Fibroblast of skin of right quadriceps (primary cell): ENCODE data around the gene PTGER2.

Source experiments
- DNase-seq: peaks from one replicate; pipeline ENCODE4 v3.0.0-alpha.2; 2013

PTGER2 gene

GRCh38 chr14:52307376-52307775 is 6.7 kb upstream of the PTGER2 start:
- DNase-seq: no peak

DNA sequence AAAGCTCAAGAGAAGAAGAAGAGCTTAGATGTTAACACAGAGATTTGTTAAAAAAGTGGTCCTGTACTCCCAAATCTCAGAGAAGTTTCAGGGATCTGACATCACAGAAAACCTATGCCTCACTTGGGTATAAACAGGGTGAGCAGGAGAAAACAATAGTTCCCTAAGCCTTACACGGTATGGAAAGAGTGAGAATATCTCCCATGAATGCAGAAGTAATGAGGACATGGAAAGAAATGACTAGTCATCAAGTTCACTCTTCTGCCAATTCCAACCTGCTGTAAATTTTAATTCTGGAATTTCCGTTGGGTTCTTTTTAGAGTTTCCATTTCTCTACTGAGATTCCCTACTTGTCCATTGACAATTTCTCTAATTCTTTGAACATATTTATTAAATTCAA is 6.2 kb upstream of the PTGER2 start:
- no peak for DNase-seq

- DNase-seq: no peak
These were observed 3.6 kb upstream of the PTGER2 start for GRCh38 chr14:52310541-52310940.

GRCh38 chr14:52312931-52313355 is 1.2 kb upstream of the PTGER2 start:
- peak; percentile 60 for DNase-seq

DNA sequence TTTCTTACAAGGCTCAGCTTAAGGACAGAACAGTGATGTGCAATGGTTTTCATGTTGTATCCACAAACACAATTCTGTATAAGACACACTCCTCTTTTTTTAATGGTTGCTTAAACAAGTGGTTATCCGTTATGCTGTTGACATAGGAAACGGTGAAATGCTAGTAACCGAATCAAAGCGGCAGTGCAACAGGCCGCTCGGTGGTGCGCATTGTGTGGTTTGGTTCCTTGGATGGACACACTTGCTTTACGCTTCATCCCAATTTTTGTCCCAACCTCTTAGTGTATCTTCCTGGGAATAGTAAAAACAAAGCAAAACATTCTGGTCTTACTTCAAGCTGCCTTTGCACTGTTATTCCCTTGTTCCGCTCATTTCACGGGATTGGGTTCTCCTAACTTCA is 650 bp upstream of the PTGER2 start:
- no peak for DNase-seq

DNA sequence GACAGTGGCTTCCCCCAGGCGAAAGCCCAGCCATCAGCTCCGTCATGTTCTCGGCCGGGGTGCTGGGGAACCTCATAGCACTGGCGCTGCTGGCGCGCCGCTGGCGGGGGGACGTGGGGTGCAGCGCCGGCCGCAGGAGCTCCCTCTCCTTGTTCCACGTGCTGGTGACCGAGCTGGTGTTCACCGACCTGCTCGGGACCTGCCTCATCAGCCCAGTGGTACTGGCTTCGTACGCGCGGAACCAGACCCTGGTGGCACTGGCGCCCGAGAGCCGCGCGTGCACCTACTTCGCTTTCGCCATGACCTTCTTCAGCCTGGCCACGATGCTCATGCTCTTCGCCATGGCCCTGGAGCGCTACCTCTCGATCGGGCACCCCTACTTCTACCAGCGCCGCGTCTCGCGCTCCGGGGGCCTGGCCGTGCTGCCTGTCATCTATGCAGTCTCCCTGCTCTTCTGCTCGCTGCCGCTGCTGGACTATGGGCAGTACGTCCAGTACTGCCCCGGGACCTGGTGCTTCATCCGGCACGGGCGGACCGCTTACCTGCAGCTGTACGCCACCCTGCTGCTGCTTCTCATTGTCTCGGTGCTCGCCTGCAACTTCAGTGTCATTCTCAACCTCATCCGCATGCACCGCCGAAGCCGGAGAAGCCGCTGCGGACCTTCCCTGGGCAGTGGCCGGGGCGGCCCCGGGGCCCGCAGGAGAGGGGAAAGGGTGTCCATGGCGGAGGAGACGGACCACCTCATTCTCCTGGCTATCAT is 663 bp downstream of the PTGER2 start:
- no peak for DNase-seq

DNA sequence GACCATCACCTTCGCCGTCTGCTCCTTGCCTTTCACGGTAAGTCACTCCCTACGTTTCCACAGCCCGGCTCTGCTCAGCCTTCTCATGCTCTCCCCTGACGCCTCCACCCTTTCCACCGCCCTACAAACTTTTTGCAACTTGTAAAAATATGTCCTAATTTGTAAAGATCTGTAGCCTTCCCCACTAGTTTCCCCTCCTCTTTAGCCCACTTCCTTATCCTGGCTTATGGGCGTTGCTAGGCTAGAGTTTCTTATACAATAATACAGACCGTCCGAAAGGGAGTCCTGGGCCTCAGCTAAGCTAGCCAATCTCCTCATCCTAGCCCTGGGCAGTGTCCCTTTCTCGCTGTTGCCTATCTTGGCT is 1.2 kb downstream of the PTGER2 start:
- no peak for DNase-seq

DNA sequence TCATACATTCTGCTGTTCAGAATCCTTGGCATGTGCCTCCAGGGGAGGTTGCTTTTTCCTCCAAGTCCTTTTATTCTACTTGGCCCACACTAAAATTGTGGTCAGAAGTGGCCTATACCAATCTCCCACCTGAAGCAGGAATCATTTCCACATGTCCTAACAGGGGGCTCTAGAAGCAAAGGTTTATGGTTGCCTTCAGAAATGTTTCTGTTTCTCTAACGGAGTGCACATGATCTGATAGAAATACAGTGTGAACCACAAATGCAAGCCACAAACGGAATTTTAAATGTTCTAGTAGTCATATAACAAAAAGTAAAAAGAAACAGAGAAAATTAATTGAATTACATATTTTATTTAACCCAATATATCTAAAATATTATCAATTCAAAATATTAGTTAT is 4.0 kb downstream of the PTGER2 start:
- DNase-seq: no peak

DNA sequence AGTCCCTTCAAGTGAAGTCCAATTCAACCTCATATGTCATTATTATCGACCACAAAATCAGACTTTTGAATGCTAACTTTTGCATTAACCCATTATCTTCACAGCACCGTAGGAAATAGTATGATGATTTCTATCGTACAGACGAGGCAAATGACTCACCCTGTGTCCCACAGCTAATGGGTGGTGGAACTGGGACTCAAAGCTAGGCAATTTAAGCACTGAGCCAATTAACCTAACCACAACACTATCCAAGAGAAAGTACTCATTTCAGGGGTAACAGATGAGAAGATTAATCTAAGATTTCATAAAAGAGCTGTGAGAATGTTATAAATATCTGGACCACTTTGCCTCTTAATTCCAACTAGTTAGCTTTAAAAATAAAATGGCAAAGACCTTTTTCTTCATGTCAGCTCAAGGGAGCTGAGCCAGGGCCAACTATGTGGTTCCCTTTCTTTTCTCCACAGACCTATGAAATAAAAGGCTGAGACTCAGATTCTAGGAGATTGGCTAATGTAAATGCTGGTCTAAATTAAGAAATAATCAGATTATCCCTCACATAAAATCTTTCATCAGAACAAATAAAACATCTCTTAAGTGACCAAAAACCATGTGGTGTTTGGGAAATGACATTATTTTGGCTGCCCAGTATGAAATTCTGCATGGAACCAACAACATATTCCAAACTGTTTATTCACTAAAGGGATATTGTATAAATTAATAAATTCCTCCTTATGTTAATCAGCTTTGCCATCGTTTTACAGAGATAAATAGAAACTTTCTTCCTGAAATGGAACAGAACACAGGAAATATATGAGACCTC is 4.9 kb downstream of the PTGER2 start:
- DNase-seq: no peak

DNA sequence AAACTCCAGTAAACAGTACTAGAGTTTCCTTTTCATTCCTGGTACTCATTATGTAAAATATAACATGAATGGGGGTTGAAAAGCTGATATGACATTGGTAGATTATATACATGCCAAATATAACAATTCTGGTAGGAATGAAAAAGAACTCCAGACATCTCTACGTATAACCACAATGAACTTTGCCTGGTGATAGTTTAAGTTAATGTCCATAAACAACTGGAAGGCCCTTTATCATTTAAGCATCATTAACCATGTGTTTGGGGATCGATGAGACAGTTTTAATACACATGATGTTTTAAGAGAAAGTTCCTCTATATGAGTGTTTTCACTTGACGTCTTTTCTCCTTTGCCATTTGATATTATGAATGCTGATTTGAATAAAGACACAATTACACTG is 5.8 kb downstream of the PTGER2 start:
- DNase-seq: no peak

- peak; percentile 57 for DNase-seq
These were observed 11.0 kb downstream of the PTGER2 start for GRCh38 chr14:52325126-52325525.

DNA sequence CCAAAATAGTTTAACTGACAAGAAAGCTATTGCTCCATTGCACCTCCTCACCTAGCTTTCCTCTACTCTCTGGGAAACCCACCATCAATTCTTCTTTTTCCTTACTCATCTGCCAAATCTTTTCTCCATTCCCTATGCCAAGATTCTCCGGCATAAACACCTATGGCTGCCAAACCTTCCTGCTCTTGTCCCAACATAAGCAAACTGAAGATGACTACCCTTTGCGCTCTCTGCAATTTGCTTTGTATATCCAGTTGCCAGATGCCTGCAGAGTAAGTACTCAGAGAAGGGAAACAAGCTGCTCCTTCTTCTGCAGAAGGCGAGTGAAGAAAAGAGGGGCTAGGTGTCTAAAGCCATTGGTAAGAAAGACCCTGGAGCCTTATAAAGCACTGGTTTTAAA is 11.5 kb downstream of the PTGER2 start:
- no peak for DNase-seq

DNA sequence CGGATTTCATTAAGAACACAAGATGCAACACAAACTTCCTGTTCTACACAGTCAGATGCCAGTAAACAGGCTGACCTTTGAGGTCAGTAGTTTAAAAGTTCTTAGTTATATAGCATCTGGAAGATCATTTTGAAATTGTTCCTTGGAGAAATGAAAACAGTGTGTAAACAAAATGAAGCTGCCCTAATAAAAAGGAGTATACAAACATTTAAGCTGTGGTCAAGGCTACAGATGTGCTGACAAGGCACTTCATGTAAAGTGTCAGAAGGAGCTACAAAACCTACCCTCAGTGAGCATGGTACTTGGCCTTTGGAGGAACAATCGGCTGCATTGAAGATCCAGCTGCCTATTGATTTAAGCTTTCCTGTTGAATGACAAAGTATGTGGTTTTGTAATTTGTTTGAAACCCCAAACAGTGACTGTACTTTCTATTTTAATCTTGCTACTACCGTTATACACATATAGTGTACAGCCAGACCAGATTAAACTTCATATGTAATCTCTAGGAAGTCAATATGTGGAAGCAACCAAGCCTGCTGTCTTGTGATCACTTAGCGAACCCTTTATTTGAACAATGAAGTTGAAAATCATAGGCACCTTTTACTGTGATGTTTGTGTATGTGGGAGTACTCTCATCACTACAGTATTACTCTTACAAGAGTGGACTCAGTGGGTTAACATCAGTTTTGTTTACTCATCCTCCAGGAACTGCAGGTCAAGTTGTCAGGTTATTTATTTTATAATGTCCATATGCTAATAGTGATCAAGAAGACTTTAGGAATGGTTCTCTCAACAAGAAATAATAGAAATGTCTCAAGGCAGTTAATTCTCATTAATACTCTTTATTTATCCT is 13.5 kb downstream of the PTGER2 start:
- peak; percentile 62 for DNase-seq

- DNase-seq: peak; percentile 83
These were observed 14.2 kb downstream of the PTGER2 start for GRCh38 chr14:52328276-52328675.

DNA sequence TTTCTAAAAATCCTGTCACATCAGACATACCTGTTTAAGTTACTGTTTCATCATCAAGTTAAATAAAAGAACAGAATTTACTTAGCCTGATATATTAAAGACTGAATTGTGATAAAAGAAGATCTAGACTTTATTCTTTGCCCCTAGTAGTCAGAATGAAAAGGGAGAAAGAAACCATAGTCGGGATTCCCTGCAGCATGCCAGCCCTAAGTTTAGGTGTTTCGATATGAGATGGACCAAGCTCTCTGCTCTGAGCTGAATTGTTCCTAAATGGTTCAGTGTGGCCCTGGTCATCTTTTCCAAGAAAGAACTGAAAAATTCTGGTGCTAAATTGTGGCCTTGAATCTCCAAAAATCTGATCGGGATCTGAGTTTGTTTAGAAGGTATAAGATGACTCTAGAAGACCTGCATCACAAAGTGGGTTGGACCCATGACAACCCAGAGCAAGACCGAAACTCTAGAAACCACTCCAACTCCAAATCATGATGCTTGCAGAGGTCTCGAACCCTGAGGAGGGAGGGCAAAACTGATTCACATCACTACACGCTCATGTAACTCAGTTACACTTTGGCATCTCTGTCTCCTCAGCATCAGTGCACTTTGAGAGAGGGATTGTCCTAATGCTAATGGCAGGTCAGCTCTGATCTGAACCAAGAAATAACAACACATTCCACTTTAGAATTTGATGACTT is 15.7 kb downstream of the PTGER2 start:
- DNase-seq: no peak

DNA sequence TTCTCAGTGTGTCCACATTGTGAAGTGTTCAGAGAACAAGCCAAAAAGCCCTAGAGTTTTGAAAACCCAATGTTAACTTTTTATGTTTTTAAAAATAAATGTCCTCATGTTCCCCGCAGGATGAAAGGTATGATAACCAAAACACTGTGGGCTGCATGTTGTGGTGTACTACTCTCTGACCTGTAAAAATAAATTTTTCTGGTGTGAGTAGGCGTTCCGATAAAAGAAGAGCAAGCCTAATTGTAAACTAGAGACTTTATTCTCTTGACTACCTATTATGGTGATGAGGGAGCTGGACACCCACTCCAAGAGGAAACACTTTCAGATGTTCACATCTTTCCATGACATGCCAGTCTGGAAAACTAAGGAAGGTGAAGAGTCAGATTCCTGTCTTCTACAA is 18.2 kb downstream of the PTGER2 start:
- DNase-seq: no peak

DNA sequence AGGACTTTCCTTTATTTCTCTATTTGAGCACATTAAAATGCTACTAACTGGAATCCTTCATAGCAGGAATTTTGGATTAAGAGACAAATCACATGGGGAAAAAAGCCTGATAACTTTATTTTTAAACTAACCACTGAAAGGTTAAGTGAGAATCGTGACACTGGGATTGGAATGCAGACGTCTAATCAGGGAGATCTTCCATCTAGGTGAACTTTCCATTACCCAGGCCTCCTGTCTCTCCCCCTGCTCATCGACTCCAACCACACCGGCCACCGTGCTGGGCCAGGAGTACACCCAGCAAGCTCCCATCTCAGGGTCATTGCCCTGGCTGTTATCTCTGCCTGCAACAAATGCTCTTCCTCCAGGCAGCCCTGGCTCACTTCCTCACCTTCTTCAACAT is 19.0 kb downstream of the PTGER2 start:
- DNase-seq: no peak

DNA sequence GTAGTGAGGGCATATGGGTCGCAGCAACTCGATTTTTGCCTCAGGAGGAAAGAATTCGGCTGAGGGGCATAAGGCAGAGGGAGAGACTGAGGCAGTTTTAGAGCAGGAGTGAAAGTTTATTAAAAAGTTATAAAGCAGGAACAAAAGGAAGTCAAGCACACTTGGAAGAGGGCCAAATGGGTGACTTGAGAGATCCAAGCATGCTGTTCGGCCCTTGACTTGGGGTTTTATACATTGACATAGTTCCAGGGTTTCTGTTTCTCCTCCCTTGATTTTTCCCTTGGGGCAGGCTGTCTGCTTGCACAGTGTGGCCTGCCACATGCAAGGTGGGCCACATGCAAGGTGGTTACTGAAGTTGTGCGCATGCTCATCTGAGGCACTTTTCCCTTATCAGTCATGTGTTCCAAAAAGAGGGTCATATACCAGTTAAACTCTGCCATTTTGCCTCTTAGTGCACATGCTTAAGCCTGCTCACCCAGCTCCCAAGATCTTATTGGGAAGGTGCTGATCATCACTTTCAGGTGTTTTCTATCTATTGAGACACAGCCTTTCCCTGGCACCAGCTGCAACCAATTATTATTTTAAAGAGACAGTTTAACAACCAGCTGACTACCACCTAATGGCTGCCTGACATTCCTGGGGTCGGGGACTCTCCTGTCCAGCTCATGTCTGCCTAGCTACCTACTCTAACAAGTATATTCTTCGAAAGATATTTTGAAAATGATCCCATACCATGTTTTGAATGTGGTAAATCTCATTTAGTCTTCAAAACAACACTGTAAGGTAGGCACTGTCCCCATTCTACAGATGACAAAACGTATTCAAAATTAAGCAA is 19.9 kb downstream of the PTGER2 start:
- no peak for DNase-seq

DNA sequence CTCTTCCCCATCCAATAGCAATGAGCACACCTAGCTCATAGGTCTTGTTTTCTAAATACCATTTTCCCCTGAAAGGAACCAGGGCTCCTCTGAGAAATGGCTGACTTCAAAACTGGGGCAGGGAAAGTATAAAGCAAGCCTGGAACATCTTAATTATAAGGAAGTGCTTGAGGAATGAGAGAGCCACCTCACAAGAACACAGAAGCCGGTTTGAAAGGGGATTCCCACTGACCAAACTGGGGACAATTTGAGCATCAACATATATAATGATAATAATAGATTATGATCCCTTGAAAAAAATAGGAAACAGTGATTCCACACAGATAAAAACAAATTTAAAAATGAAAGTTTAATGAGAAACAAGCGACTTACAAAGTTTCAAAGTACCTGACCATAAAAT is 22.1 kb downstream of the PTGER2 start:
- DNase-seq: no peak

DNA sequence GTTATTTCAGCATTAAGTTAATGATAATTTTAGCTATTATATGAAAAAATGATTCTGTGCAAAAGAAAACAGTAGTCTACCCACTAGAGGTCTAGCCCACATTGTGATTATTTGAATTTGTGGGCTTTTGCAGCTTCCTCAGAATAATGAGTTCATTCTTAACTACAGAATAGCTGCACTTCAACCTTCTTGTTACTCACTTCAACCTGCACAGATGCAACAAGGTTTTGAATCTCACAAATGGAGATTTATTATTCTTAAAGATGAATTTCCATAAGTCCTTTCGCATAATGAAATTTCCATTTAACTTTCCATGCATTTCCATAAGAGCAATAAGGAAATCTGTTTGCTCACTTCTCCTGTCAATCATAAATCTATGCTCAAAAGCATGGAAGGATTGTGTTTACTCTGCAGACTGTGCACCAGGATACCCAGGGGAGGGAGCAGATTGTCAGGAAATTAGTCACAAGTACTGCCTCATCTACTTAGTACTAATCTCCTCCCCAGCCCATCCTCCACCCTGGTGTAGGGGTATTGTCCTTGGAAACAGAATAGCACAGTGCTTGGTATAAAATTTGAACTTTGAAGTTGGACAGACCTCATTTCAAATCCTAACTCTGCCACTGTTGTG is 24.1 kb downstream of the PTGER2 start:
- peak; percentile 79 for DNase-seq

- DNase-seq: no peak
These were observed 25.1 kb downstream of the PTGER2 start for GRCh38 chr14:52339262-52339661.
